ENCODE measurements around the gene MPPED2.

MPPED2 gene

GRCh38 chr11:30435488-30435887 is 150.7 kb downstream of the MPPED2 start:
- TF ChIP-seq, protein P1, sequence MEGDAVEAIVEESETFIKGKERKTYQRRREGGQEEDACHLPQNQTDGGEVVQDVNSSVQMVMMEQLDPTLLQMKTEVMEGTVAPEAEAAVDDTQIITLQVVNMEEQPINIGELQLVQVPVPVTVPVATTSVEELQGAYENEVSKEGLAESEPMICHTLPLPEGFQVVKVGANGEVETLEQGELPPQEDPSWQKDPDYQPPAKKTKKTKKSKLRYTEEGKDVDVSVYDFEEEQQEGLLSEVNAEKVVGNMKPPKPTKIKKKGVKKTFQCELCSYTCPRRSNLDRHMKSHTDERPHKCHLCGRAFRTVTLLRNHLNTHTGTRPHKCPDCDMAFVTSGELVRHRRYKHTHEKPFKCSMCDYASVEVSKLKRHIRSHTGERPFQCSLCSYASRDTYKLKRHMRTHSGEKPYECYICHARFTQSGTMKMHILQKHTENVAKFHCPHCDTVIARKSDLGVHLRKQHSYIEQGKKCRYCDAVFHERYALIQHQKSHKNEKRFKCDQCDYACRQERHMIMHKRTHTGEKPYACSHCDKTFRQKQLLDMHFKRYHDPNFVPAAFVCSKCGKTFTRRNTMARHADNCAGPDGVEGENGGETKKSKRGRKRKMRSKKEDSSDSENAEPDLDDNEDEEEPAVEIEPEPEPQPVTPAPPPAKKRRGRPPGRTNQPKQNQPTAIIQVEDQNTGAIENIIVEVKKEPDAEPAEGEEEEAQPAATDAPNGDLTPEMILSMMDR (IDR thresholded peaks at IDR 0.05; ENCODE audit: low read depth, low read length) = no peak
- no peak for TF ChIP-seq EZH2phosphoT487 (IDR thresholded peaks at IDR 0.05; ENCODE audit: low read depth)
- Histone ChIP-seq H4K20me1 (ENCODE audit: insufficient read depth, low read length) (no peaks in the 10 kb centered on the region), H3K27me3 (ENCODE audit: low read depth, low read length) (no peaks in the 10 kb centered on the region; the same call in 1 of the 2 replicates), H3K4me2 (ENCODE audit: low read length) (no peak overlapping the region), H3K9ac (ENCODE audit: low read length) (no peak overlapping the region), H3K4me3 (ENCODE audit: low read length) (no peak overlapping the region), H3K79me2 (ENCODE audit: low read length) (no peaks in the 10 kb centered on the region), H2AFZ (ENCODE audit: low read depth, low read length) (no peak overlapping the region), H3K36me3 (replicated peaks; ENCODE audit: low read depth, low read length) (no peaks in the 10 kb centered on the region), H3K4me1 (ENCODE audit: low read length) (no peaks in the 10 kb centered on the region), H3K9me3 (ENCODE audit: insufficient read depth, low read length) (no peaks in the 10 kb centered on the region), H3K27ac (ENCODE audit: low read length) (no peak overlapping the region)

GRCh38 chr11:30434901-30435300 is 151.3 kb downstream of the MPPED2 start:
- no peak overlapping the region for H3K9ac ChIP-seq (ENCODE audit: low read length)
- no peaks in the 10 kb centered on the region for H3K79me2 ChIP-seq (ENCODE audit: low read length)
- no peak overlapping the region for H3K27ac ChIP-seq (ENCODE audit: low read length)
- H3K4me1 ChIP-seq (ENCODE audit: low read length) = no peaks in the 10 kb centered on the region
- no peak overlapping the region for H3K4me3 ChIP-seq (ENCODE audit: low read length)
- no peaks in the 10 kb centered on the region for H3K9me3 ChIP-seq (ENCODE audit: insufficient read depth, low read length)
- no peak overlapping the region for H2AFZ ChIP-seq (ENCODE audit: low read depth, low read length)
- no peaks in the 10 kb centered on the region for H4K20me1 ChIP-seq (ENCODE audit: insufficient read depth, low read length)
- H3K36me3 ChIP-seq (replicated peaks; ENCODE audit: low read depth, low read length) = no peaks in the 10 kb centered on the region
- no peaks in the 10 kb centered on the region; the same call in 1 of the 2 replicates for H3K27me3 ChIP-seq (ENCODE audit: low read depth, low read length)
- no peak overlapping the region for H3K4me2 ChIP-seq (ENCODE audit: low read length)
- TF ChIP-seq EZH2phosphoT487 (IDR thresholded peaks at IDR 0.05; ENCODE audit: low read depth) = no peak
- TF ChIP-seq, protein P1 (IDR thresholded peaks at IDR 0.05; ENCODE audit: low read depth, low read length) = no peak

DNA sequence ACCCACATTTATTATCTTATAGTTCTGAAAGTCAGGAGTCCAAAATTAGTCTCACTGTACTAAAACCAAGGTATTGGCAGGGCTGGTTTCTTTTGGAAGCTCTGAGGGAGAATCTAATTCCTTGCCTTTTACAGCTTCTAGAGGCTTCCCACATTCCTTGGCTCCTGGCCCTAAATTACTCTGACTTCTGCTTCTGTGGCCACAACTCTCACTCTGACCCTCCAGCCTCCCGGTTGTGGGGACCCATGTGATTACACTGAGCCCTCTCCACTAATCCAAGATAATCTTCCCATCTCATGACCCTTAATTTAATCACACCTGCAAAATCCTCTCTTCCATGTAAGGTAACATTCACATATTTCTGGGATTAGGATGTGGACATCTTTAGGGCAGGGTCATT is 152.3 kb downstream of the MPPED2 start:
- H3K27ac ChIP-seq (ENCODE audit: low read length) = no peak overlapping the region
- no peaks in the 10 kb centered on the region for H3K79me2 ChIP-seq (ENCODE audit: low read length)
- no peak overlapping the region for H3K9ac ChIP-seq (ENCODE audit: low read length)
- TF ChIP-seq, protein P1 (IDR thresholded peaks at IDR 0.05; ENCODE audit: low read depth, low read length) = no peak
- H3K9me3 ChIP-seq (ENCODE audit: insufficient read depth, low read length) = no peaks in the 10 kb centered on the region
- H3K27me3 ChIP-seq (ENCODE audit: low read depth, low read length) = no peaks in the 10 kb centered on the region; the same call in 1 of the 2 replicates
- H3K4me3 ChIP-seq (ENCODE audit: low read length) = no peak overlapping the region
- H3K36me3 ChIP-seq (replicated peaks; ENCODE audit: low read depth, low read length) = no peaks in the 10 kb centered on the region
- H4K20me1 ChIP-seq (ENCODE audit: insufficient read depth, low read length) = no peaks in the 10 kb centered on the region
- no peak overlapping the region for H2AFZ ChIP-seq (ENCODE audit: low read depth, low read length)
- H3K4me1 ChIP-seq (ENCODE audit: low read length) = no peaks in the 10 kb centered on the region
- no peak overlapping the region for H3K4me2 ChIP-seq (ENCODE audit: low read length)

DNA sequence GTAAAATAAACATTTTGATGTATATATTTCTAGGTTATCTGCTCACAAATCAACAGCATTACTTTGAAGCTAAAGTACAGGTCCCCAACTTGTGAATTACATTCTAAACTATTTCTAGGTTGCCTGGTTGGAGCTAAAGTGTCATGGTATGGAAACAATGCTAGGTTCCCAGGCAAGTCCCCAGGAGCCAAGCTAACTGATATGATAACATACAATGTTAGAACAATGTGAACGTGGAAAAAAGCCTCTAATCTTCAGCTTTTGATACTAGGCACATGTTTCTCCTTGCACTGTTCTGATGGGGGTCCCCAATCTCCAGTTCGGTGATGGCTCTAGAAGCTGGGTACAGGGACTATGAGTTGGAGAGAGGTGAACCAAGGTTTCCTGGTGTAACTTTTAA is 153.4 kb downstream of the MPPED2 start:
- Histone ChIP-seq H3K79me2 (ENCODE audit: low read length) (no peaks in the 10 kb centered on the region), H3K9me3 (ENCODE audit: insufficient read depth, low read length) (no peaks in the 10 kb centered on the region), H3K9ac (ENCODE audit: low read length) (no peak overlapping the region), H3K27me3 (ENCODE audit: low read depth, low read length) (no peaks in the 10 kb centered on the region; the same call in 1 of the 2 replicates), H4K20me1 (ENCODE audit: insufficient read depth, low read length) (no peaks in the 10 kb centered on the region), H3K36me3 (replicated peaks; ENCODE audit: low read depth, low read length) (no peaks in the 10 kb centered on the region), H3K27ac (ENCODE audit: low read length) (no peak overlapping the region), H2AFZ (ENCODE audit: low read depth, low read length) (no peak overlapping the region), H3K4me2 (ENCODE audit: low read length) (no peak overlapping the region), H3K4me3 (ENCODE audit: low read length) (no peak overlapping the region), H3K4me1 (ENCODE audit: low read length) (no peaks in the 10 kb centered on the region)
- no peak for TF ChIP-seq EZH2phosphoT487 (IDR thresholded peaks at IDR 0.05; ENCODE audit: low read depth)
- TF ChIP-seq, protein P1 (IDR thresholded peaks at IDR 0.05; ENCODE audit: low read depth, low read length) = no peak

All from OCI-LY3 (cell line).